Breast epithelium (tissue), 3 donors: ENCODE measurements around the gene ASPM.

Experiments used
- POLR2A ChIP-seq: fragments of 450-650 bp; IDR thresholded peaks from one replicate; pipeline ENCODE4 v1.6.1; 2016; ENCODE audit warnings: antibody characterized with exemption, mild to moderate bottlenecking, moderate library complexity
- TF ChIP-seq, protein P1 (sequence below), 3 donors: fragments of 450-650 bp; IDR thresholded peaks; one replicate each; pipeline ENCODE4 v1.5.1; 2016 to 2017; ENCODE audit warnings: antibody characterized with exemption in 3 of 3, mild to moderate bottlenecking in 3 of 3, moderate library complexity in 3 of 3

DNA sequence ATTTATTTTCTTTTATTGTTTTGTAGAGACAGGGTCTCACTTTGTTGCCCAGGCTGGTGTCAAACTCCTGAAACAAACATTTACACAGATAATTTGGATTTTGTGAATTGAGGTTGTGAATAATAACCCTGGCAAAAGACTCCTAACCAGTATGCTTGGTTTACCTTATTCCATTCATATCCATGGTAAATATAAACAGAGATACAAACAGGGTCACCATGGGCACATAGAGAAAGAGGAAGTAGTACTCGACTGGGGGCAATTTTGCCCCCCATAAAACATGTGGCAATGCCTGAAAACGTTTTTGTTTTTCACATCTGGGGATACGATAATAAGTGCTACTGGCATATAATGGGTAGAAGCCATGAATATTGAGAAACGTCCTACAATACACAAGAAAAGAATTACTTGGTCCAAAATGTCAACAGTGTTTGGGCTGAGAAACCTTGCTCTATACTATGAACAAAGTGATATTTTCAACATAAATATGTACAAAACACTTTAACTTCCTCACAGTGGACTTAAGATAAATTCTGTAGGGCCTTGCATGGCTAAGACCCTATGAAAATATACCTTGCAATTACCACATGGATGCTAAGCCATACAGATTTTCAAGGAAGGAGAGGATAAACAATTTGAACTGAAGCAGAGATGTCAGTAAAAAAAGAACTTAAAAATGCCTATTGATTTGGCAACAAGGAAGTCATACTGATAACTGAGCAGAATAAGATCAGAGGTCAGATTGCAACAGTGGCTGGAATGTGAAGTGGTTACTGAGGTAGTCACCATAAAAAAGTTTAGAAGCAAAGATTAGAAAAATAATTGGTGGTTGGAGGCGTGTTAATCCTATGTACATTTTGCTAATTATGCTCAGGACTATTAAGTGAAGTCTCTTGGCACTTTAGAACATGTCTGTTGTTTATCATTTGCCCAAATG is 27.4 kb upstream of the ASPM start:
- no peak for TF ChIP-seq POLR2A
- TF ChIP-seq, protein P1, sequence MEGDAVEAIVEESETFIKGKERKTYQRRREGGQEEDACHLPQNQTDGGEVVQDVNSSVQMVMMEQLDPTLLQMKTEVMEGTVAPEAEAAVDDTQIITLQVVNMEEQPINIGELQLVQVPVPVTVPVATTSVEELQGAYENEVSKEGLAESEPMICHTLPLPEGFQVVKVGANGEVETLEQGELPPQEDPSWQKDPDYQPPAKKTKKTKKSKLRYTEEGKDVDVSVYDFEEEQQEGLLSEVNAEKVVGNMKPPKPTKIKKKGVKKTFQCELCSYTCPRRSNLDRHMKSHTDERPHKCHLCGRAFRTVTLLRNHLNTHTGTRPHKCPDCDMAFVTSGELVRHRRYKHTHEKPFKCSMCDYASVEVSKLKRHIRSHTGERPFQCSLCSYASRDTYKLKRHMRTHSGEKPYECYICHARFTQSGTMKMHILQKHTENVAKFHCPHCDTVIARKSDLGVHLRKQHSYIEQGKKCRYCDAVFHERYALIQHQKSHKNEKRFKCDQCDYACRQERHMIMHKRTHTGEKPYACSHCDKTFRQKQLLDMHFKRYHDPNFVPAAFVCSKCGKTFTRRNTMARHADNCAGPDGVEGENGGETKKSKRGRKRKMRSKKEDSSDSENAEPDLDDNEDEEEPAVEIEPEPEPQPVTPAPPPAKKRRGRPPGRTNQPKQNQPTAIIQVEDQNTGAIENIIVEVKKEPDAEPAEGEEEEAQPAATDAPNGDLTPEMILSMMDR (IDR thresholded peaks at IDR 0.05), result no peak
